Measurements from ENCODE around the gene KCNF1.

Gene KCNF1

GRCh38 chr2:10962004-10962403 lies 50.3 kb downstream of the KCNF1 start:
- 0 out of 2 replicates have a peak, but pooled peaks cover 4% of the 10 kb centered on the region for H3K4me1 ChIP-seq (ENCODE audit: control insufficient read depth, insufficient read depth, low read length)
- H3K27ac ChIP-seq (ENCODE audit: low read depth, low read length) = no peak overlapping the region
- no peak overlapping the region for H3K4me3 ChIP-seq (ENCODE audit: low read depth, low read length)
- no peaks in the 10 kb centered on the region for H3K27me3 ChIP-seq (ENCODE audit: control insufficient read depth, insufficient read depth, low read length)
- H3K9ac ChIP-seq (ENCODE audit: low read depth, low read length) = no peak overlapping the region
- H3K9me3 ChIP-seq (ENCODE audit: control insufficient read depth, insufficient read depth, low read length) = no peaks in the 10 kb centered on the region
- no peaks in the 10 kb centered on the region for H3K36me3 ChIP-seq (ENCODE audit: control insufficient read depth, insufficient read depth, low read length)

GRCh38 chr2:10963155-10963554 lies 51.4 kb downstream of the KCNF1 start:
- Histone ChIP-seq H3K27ac (ENCODE audit: low read depth, low read length) (no peak overlapping the region), H3K4me1 (ENCODE audit: control insufficient read depth, insufficient read depth, low read length) (0 out of 2 replicates have a peak, but pooled peaks cover 4% of the 10 kb centered on the region), H3K9me3 (ENCODE audit: control insufficient read depth, insufficient read depth, low read length) (no peaks in the 10 kb centered on the region), H3K27me3 (ENCODE audit: control insufficient read depth, insufficient read depth, low read length) (no peaks in the 10 kb centered on the region), H3K4me3 (ENCODE audit: low read depth, low read length) (no peak overlapping the region), H3K9ac (ENCODE audit: low read depth, low read length) (no peak overlapping the region), H3K36me3 (ENCODE audit: control insufficient read depth, insufficient read depth, low read length) (no peaks in the 10 kb centered on the region)

Data from HUES48 (cell line).